ENCODE data around the gene AZGP1.
"Not testable (repeated sequence)": the region's sequence is repeated elsewhere in the genome, so short reads cannot be mapped to it uniquely, and the experiment has no call there.

Gene AZGP1

GRCh38 chr7:99979814-99980225 is 4.0 kb upstream of the AZGP1 start:
- TF ChIP-seq CTCF (conservative IDR thresholded peaks at IDR 0.05; ENCODE audit: low read length): peak; percentile 47
- not testable (repeated sequence) for DNase-seq (ENCODE audit: low read depth); H3K4me3 ChIP-seq (ENCODE audit: low read length)

- no peak overlapping the region for H3K4me3 ChIP-seq (ENCODE audit: low read length)
- DNase-seq (ENCODE audit: low read depth): no peak
- TF ChIP-seq CTCF (conservative IDR thresholded peaks at IDR 0.05; ENCODE audit: low read length): no peak
Measured at GRCh38 chr7:99976626-99977025, 795 bp upstream of the AZGP1 start.

- H3K4me3 ChIP-seq (ENCODE audit: low read length): no peak overlapping the region
- TF ChIP-seq CTCF (conservative IDR thresholded peaks at IDR 0.05; ENCODE audit: low read length): no peak
- DNase-seq (ENCODE audit: low read depth): no peak
Measured at GRCh38 chr7:99974681-99975080, 1.1 kb downstream of the AZGP1 start.

GRCh38 chr7:99973817-99974216 is 2.0 kb downstream of the AZGP1 start:
- H3K4me3 ChIP-seq (ENCODE audit: low read length); DNase-seq (ENCODE audit: low read depth): not testable (repeated sequence)

- TF ChIP-seq CTCF (conservative IDR thresholded peaks at IDR 0.05; ENCODE audit: low read length): no peak
- H3K4me3 ChIP-seq (ENCODE audit: low read length): no peak overlapping the region
- DNase-seq (ENCODE audit: low read depth): no peak
Measured at GRCh38 chr7:99971242-99971641, 4.6 kb downstream of the AZGP1 start.

GRCh38 chr7:99969813-99970212 is 6.0 kb downstream of the AZGP1 start:
- DNase-seq (ENCODE audit: low read depth): not testable (repeated sequence)

GRCh38 chr7:99969298-99969697 is 6.5 kb downstream of the AZGP1 start:
- TF ChIP-seq CTCF (conservative IDR thresholded peaks at IDR 0.05; ENCODE audit: low read length): no peak
- H3K4me3 ChIP-seq (ENCODE audit: low read length): no peak overlapping the region
- DNase-seq (ENCODE audit: low read depth): no peak

More at GRCh38 chr7:99969813-99970212, 6.0 kb downstream of the AZGP1 start:
- not testable (repeated sequence) for H3K4me3 ChIP-seq (ENCODE audit: low read length)

- no peak for DNase-seq (ENCODE audit: low read depth)
- TF ChIP-seq CTCF (conservative IDR thresholded peaks at IDR 0.05; ENCODE audit: low read length): no peak
- H3K4me3 ChIP-seq (ENCODE audit: low read length): no peak overlapping the region
Measured at GRCh38 chr7:99958564-99959227, 17.1 kb downstream of the AZGP1 start.

All from AG10803 (cell line).